Epidermal melanocyte (primary cell): ENCODE data around the gene CCDC15.
A peak's percentile ranks its signal among the peaks of the same experiment; 100 is the strongest.
"Not testable (repeated sequence)": the region's sequence is repeated elsewhere in the genome, so short reads cannot be mapped to it uniquely, and the experiment has no call there.

ENCODE experiments used
- DNase-seq: peaks from one replicate; pipeline ENCODE4 v3.0.0; 2011; ENCODE audit warnings: low spot score; ENCODE audit not compliant: insufficient read length

CCDC15 gene

GRCh38 chr11:125080531-125080911 is 126.5 kb downstream of the CCDC15 start:
- DNase-seq = no peak

DNA sequence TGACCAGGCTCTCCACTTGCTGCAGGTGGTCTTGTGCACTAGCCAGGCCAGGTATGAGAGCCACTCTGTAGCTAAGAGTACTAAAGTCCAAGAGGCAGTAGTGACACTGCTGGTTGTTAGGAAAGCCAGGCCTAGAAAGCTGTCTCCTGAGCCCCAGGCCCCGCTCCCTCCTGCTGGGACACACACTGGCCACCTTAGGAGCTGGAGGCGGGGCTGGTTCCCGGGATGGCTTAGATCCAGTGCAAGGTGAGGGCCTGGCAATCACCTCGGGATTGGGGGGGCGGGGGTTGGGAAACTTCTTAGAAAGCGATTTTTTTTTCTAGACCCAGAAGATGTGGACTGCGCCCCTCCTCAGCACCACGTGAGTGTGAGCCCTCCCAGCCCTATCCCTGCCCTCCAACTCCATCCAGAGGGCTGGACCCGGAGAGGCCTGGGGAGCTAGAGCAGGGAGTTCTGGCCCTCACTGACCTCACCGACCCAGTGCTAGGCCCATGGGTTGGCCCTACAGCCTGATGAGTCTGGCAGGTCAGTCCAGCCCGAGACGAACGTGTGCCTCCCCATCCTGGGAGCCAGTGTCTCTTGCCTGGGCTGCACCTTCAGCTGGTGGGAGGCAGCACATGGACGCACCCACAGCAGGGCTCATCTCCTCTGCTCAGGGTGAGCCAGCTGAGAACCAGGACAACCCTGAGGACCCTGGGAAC is 127.2 kb downstream of the CCDC15 start:
- DNase-seq = no peak

- DNase-seq = no peak
Observed at GRCh38 chr11:125082040-125082439, 128.0 kb downstream of the CCDC15 start.

DNA sequence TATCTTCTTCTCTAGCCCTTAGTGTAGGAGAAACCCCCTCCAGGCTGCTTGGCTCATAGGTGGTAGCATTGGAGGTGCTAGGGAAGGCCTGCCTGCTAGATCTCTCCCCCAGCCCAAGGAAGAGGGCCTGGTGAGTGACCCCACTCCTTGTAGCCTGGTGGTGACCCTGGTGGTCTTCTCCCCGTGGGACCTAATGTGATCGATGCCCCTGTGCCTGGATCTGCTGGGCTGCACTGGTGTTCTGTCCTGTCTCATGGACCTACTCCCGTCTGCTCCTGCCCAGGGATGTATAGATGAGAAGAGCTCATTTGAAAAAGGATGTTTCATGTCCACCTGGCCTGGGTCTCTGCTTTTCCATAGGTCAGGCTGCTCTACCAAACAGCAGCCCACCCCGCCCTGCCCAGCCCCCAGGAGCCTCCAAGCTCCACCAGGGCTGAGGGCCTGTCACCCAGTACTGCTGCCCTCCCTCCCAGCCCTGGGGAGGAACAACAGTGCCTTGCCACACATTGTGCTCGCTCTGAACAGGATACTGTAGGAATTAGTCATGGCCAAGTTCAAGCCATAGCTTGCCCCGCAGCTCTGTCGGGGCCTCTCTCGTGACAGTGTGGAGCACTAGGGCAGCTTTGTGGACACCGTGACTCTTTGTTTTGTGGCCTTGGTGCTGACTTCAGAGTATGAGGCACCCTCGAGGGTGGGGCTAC is 128.8 kb downstream of the CCDC15 start:
- peak; percentile 52 for DNase-seq

- DNase-seq = no peak
Observed at GRCh38 chr11:125083312-125084056, 129.5 kb downstream of the CCDC15 start.

DNA sequence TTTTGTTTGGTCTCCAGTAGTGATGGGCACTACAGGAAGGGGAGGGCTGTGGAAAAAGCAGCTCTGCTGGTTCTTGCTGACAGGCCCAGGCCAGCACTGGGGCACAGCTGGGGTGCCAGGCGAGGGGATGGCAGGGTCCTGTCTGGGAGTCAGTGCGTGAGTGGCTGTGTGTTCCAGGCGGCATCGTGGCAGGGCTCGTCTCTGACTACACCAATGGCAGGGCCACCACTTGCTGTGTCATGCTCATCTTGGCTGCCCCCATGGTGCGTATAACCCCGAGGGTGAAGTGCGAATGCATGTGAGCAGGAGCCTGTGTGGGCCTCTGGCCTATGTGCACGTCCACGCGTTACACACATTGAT is 130.0 kb downstream of the CCDC15 start:
- DNase-seq = no peak

GRCh38 chr11:125084761-125085231 is 130.8 kb downstream of the CCDC15 start:
- DNase-seq = no peak

DNA sequence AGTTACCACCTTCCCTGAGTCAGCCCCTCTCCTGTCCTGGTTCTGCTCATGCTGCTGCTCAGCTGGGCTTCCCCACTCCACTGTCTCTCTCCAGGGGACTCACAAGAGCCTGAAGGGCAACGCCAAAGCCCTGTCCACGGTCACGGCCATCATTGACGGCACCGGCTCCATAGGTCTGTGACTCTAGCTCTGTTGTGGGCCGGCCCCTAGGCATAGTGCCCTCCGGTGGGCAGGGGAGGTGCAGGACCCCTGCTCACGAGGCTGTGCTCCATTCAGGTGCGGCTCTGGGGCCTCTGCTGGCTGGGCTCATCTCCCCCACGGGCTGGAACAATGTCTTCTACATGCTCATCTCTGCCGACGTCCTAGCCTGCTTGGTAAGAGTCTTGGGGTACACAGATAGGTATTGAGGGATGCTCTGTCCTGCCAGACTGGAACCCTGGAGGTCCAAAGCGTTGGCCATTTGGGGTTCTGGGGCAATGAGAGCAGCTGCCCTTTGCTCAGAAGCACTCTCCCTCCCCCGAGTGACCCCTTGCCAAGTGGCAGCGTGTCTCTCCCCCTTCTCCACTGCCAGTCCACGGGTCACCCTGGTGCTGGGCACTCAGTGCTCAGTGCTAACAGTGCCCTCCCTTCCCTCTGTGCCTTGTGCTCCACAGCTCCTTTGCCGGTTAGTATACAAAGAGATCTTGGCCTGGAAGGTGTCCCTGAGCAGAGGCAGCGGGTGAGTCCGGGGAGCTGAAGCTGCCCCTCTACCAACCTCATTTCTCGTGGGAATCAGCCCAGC is 131.5 kb downstream of the CCDC15 start:
- DNase-seq = no peak

GRCh38 chr11:125086633-125087296 is 132.8 kb downstream of the CCDC15 start:
- DNase-seq = no peak

- DNase-seq = no peak
Observed at GRCh38 chr11:125088123-125088522, 134.1 kb downstream of the CCDC15 start.

DNA sequence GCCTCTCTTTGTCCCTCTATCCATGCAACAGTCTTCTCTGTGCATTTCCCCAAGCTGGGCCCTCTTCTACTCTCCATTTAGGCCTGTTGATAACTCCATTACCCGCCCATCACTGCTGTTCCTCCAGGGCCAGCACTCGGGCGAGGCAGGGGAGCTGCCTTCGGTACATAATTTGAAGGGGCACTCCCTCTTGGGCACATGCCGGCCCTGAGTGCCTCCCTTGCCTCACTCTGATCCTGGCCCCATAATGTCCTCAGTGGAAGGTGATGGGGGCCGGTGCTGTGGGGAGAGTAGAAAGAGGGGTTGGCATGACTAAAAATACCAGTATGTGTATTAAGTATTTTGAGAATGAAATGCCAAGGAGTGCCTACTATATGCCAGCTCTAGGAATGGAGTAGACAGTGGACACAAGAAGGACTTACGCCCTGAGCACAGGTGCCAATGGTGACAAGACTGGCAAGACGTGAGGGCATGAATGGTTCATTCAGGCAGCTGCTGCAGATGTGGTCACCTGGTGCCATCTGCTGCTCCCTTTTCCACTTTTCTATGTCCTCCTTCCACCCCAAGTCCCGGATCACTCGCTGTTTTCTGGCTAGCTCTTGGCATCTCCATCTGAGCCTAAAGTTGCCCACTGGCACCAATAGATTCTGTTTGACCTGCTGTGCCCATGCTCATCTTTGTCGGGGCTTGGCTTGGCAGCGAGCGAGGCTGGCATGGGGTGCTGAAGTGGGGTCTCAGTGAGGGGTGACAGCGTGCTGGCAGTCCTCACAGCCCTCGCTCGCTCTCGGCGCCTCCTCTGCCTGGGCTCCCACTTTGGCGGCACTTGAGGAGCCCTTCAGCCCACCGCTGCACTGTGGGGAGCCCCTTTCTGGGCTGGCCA is 134.8 kb downstream of the CCDC15 start:
- no peak for DNase-seq

- DNase-seq = not testable (repeated sequence)
Observed at GRCh38 chr11:125089481-125089880, 135.5 kb downstream of the CCDC15 start.

- not testable (repeated sequence) for DNase-seq
Observed at GRCh38 chr11:125090151-125090550, 136.1 kb downstream of the CCDC15 start.

DNA sequence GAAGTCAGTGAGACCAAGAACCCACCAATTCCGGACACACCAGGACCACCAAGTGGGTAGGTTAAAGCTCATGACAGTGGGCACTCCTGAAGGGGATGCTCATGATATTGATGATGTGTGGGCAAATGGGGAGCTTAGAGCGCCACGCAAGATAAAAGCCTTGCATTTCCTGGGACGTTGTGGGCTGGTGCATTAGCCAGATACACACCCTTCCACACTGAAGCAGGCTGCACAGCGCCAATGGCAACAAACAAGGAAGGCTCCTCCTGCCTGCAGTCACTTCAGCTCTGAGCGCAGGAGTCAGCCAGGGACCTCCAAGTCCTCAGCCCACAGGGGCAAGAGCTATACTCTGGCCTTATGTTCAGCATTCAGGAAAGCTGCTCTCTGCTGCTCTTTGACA is 136.8 kb downstream of the CCDC15 start:
- no peak for DNase-seq
